Peyer's patch (tissue), 4 donors: Measurements from ENCODE around the gene LTV1. TPM values are rescaled to one million over a fixed set of nuclear protein-coding genes. Genes with fewer than 3 reads are reported as not detected.

ENCODE experiments used
- DNase-seq, 3 donors: peaks; one replicate each; pipeline ENCODE4 v3.0.0-alpha.2; 2017 to 2019
- H3K27ac ChIP-seq, 4 donors: fragments of 200-600 bp; sonication (generic); one replicate each; pipeline ENCODE4 v1.5.1; 2016 to 2019
- H3K27me3 ChIP-seq, 2 donors: fragments of 200-600 bp; sonication (generic); one replicate each; pipeline ENCODE4 v1.5.1; 2019
- H3K36me3 ChIP-seq, 3 donors: fragments of 200-600 bp; sonication (generic); one replicate each; pipeline ENCODE4 v1.5.1; 2016 to 2019
- H3K4me1 ChIP-seq, 4 donors: fragments of 200-600 bp; sonication (generic); one replicate each; pipeline ENCODE4 v1.5.1; 2016 to 2019
- H3K4me3 ChIP-seq, 4 donors: fragments of 200-600 bp; sonication (generic); 1 replicate in 3 of 4; 2 replicates in 1 of 4; pipeline ENCODE4 v1.5.1; 2016 to 2019; ENCODE audit warnings: mild to moderate bottlenecking in 1 of 4
- H3K9me3 ChIP-seq, 4 donors: fragments of 200-600 bp; sonication (generic); one replicate each; pipeline ENCODE4 v1.5.1; 2016 to 2019; ENCODE audit warnings: mild to moderate bottlenecking in 1 of 4
- CTCF ChIP-seq, 6 experiments: fragments of 450-650 bp in 4 of 6; fragments of 200-600 bp in 2 of 6; sonication (generic) in 1 of 6; IDR thresholded peaks; one replicate each; pipeline ENCODE4 v1.5.1; 2017 to 2019; ENCODE audit warnings: antibody characterized with exemption in 6 of 6, mild to moderate bottlenecking in 3 of 6, moderate library complexity in 1 of 6
- POLR2A ChIP-seq, 2 donors: fragments of 450-650 bp; IDR thresholded peaks; one replicate each; pipeline ENCODE4 v1.5.1; 2017; ENCODE audit warnings: antibody characterized with exemption in 2 of 2, mild to moderate bottlenecking in 2 of 2, moderate library complexity in 2 of 2
- total RNA-seq, 4 donors: library from RNA; depleted of rRNA; stranded (reverse); fragments of >200 nt; gene quantifications; one replicate each; pipeline ENCODE4 v1.1.0, GENCODE V29; 2016

LTV1 gene
- total RNA-seq, 4 donors from 2014 or later, result 10.7 to 23.9 (median 11.1) TPM

- no peaks in the 10 kb centered on the region for H3K9me3 ChIP-seq
- H3K4me1 ChIP-seq, result no peaks in the 10 kb centered on the region
- no peak for DNase-seq
- H3K36me3 ChIP-seq, result no peaks in the 10 kb centered on the region
- H3K27me3 ChIP-seq, result no peaks in the 10 kb centered on the region
- H3K4me3 ChIP-seq, result no peak overlapping the region
- TF ChIP-seq CTCF (IDR thresholded peaks at IDR 0.05) (no peak), POLR2A (IDR thresholded peaks at IDR 0.05) (no peak)
- H3K27ac ChIP-seq, result no peak overlapping the region
These were observed 21.8 kb upstream of the LTV1 start for GRCh38 chr6:143821359-143821758.

- Histone ChIP-seq H3K4me1 (no peaks in the 10 kb centered on the region), H3K36me3 (no peaks in the 10 kb centered on the region), H3K4me3 (no peak overlapping the region), H3K9me3 (no peaks in the 10 kb centered on the region), H3K27ac (no peak overlapping the region), H3K27me3 (no peaks in the 10 kb centered on the region)
- no peak for DNase-seq
- TF ChIP-seq CTCF (IDR thresholded peaks at IDR 0.05), result no peak
- TF ChIP-seq POLR2A (IDR thresholded peaks at IDR 0.05), result no peak
These were observed 20.5 kb upstream of the LTV1 start for GRCh38 chr6:143822584-143823024.

GRCh38 chr6:143823548-143823947 is 19.6 kb upstream of the LTV1 start:
- H3K36me3 ChIP-seq, result no peaks in the 10 kb centered on the region
- no peaks in the 10 kb centered on the region for H3K4me1 ChIP-seq
- H3K27me3 ChIP-seq, result no peaks in the 10 kb centered on the region
- H3K4me3 ChIP-seq, result no peak overlapping the region
- H3K27ac ChIP-seq, result no peak overlapping the region
- no peak for TF ChIP-seq CTCF (IDR thresholded peaks at IDR 0.05)
- H3K9me3 ChIP-seq, result no peaks in the 10 kb centered on the region
- DNase-seq, result no peak

- Histone ChIP-seq H3K4me1 (no peaks in the 10 kb centered on the region), H3K27me3 (no peaks in the 10 kb centered on the region), H3K4me3 (no peak overlapping the region), H3K36me3 (no peaks in the 10 kb centered on the region), H3K9me3 (no peaks in the 10 kb centered on the region), H3K27ac (no peak overlapping the region)
- TF ChIP-seq CTCF (IDR thresholded peaks at IDR 0.05) (no peak), POLR2A (IDR thresholded peaks at IDR 0.05) (no peak)
- DNase-seq, result no peak
These were observed 14.6 kb upstream of the LTV1 start for GRCh38 chr6:143828572-143828971.

GRCh38 chr6:143836150-143836549 is 7.0 kb upstream of the LTV1 start:
- Histone ChIP-seq H3K27ac (no peak overlapping the region), H3K9me3 (no peaks in the 10 kb centered on the region), H3K27me3 (no peaks in the 10 kb centered on the region), H3K4me3 (no peak overlapping the region), H3K4me1 (peaks cover 0 to 7% (median 0%) of the 10 kb centered on the region in 4 donors), H3K36me3 (no peaks in the 10 kb centered on the region)
- TF ChIP-seq CTCF (IDR thresholded peaks at IDR 0.05) (no peak), POLR2A (IDR thresholded peaks at IDR 0.05) (no peak)
- DNase-seq, result no peak

GRCh38 chr6:143838395-143838794 is 4.7 kb upstream of the LTV1 start:
- no peaks in the 10 kb centered on the region for H3K9me3 ChIP-seq
- no peak overlapping the region for H3K4me3 ChIP-seq
- no peak for TF ChIP-seq POLR2A (IDR thresholded peaks at IDR 0.05)
- no peak for TF ChIP-seq CTCF (IDR thresholded peaks at IDR 0.05)
- H3K27me3 ChIP-seq, result no peaks in the 10 kb centered on the region
- H3K27ac ChIP-seq, result peak overlapping the region in 3 of 4 donors; percentile 5 to 76 (median 69)
- peaks cover 0 to 11% (median 0%) of the 10 kb centered on the region in 4 donors for H3K4me1 ChIP-seq
- DNase-seq, result peak in 1 of 3 donors; percentile 64
- H3K36me3 ChIP-seq, result no peaks in the 10 kb centered on the region
